ENCODE data around the gene RXRA.

- TF ChIP-seq CTCF (IDR thresholded peaks at IDR 0.05), result no peak
- no peak for TF ChIP-seq ZBTB33 (IDR thresholded peaks at IDR 0.05; ENCODE audit: borderline replicate concordance, low read depth)
- no peak for TF ChIP-seq SMC3 (IDR thresholded peaks at IDR 0.05; ENCODE audit: low read depth, low read length)
- no peak for TF ChIP-seq TAF1 (IDR thresholded peaks at IDR 0.05; ENCODE audit: borderline replicate concordance, low read depth, low read length)
- TF ChIP-seq MXI1 (IDR thresholded peaks at IDR 0.05; ENCODE audit: low read depth, low read length), result peak; percentile 16; the same call in 1 of the 2 replicates
- TF ChIP-seq MAX (IDR thresholded peaks at IDR 0.05; ENCODE audit: low read depth), result no peak
- 0 out of 4 replicates have a peak, but pooled peaks of 1 of the 2 experiments have one; percentile 42 for TF ChIP-seq EP300 (IDR thresholded peaks at IDR 0.05; ENCODE audit: borderline replicate concordance in 1 of 2, low read depth in 1 of 2, low read length in 1 of 2)
- TF ChIP-seq CHD2 (IDR thresholded peaks at IDR 0.05; ENCODE audit: low read length, partially characterized antibody), result no peak
- TF ChIP-seq POLR2AphosphoS5 (IDR thresholded peaks at IDR 0.05; ENCODE audit: low read depth, low read length), result no peak
- no peak for TF ChIP-seq SIN3A (IDR thresholded peaks at IDR 0.05; ENCODE audit: borderline replicate concordance, low read depth, low read length)
- TF ChIP-seq JUND (IDR thresholded peaks at IDR 0.05), result no peak
- no peak for TF ChIP-seq NRF1 (IDR thresholded peaks at IDR 0.05; ENCODE audit: low read depth, low read length)
Measured at GRCh38 chr9:134333234-134333873, 7.1 kb downstream of the RXRA start.
